DMS53 (cell line): ENCODE data around the gene SND1.

Experiments
- DNase-seq: peaks from one replicate; lab custom pipeline; 2025; lab: John Stamatoyannopoulos, UW

SND1 gene

DNA sequence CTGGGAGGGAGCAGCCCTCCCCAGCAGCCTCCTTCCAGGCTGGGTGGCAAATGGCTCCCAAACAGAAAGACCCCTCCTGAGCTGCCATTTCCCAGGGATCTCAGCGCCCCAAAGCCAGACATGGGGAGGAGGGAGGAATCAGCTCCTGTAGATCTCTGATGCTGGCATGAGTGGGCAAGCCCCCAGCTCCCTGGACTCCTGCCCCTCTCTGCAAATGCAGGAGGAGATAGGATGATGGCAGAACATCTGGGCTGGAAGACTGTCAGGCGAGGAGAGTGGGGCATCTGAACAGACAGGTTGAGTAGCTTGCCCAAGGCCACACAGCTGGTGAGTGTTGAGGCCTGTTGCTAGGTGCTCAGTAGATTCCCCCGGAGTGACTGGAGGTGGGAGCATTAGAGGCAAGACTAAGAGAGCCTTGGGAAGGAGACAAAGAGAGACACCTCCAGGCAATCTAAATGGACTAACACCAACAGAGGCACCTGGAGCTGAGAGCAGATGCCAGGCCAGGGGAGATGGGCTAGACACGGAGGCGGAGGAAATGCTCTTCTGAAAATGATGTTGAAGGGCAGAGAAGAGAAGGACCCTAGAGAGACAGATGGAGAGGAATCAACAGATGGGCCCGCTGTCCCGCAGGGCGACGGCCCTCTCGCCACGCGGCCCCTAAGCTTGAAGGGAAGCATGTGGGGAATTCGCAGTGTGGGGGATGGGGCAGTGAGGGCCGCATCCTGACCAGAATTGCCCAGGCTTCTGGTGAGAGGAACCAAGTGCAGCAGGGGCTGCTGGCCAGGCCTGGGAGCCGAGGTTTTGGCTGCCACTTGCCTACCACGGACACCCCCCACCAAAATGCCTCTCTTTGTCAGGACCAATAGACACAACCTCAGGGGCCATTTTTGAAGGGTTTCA is 464.1 kb downstream of the SND1 start:
- DNase-seq, result no peak

DNA sequence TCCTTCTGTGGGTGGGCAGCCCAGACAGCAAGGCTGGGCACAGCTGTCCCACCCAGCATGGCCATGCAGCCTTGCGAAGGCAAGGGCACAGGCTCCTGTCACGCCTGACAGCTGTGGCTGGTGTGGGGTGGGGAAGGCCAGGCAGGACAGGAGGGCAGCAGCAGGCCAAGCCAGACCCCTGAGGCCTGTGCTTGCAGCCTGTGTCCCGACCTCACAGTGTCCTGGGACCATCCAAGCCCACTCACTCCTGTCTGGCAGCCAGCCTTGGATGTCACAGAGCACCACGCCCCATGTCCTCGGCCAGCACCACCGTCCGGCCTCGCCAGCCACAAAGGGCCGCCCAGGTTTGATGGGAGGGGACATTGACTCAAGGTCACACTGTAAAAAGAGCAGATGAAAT is 464.7 kb downstream of the SND1 start:
- no peak for DNase-seq

DNA sequence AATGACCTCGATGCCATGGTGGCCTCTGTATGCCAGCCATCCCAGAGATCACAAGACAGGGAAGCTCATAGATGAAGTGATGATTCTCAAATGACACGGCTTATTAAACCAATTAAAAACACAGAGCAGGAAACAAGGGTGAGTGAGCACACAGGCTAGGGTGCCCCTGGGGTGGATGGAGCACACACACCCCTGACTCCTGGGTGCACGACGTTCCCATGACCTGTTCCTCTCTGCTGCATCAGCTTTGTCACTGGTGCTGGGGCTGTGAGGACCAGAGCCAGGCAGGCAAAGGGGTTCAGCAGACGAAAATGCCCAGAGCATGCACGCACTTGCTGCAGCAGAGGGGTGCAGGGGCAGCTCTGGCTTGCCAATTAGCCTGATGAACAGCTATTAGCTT is 465.7 kb downstream of the SND1 start:
- DNase-seq, result no peak

DNA sequence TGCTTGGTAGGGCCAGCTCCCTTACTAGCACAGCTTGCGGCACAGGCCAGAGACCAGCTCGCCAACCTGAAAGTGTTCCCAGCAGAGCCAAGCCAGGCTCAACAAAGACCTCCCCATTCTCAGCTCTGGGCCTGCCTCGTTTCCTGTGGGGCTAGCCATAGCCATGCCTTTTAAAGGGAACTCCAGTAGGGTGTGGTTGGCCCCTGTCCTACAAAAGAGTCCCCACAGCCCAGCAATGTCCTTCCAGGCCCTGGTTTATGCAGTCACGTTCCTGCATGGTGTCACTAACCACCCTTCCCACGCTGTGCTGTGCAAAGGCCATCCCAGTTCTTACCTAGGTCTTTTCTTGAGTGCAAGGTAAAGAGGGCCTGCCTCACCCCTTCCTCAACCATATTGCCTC is 467.0 kb downstream of the SND1 start:
- DNase-seq, result no peak

DNA sequence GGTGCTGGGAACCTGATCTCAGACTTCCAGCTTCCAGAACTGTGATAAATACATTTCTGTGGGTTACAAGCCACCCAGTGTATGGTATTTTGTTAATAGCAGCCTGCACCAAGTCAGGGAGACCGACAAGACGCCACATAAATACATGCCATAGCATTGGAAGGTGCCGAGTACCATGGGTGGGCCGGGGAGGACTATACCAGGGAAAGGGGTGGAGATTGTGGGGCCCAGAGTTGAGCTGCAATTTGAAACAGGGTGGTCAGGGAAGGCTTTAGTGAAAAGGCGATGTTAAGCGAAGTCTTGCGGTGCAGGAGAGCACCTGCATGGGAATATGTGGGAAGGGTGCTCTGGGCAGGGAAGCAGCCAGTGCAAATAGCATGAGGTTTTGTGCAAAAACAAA is 468.1 kb downstream of the SND1 start:
- no peak for DNase-seq

DNA sequence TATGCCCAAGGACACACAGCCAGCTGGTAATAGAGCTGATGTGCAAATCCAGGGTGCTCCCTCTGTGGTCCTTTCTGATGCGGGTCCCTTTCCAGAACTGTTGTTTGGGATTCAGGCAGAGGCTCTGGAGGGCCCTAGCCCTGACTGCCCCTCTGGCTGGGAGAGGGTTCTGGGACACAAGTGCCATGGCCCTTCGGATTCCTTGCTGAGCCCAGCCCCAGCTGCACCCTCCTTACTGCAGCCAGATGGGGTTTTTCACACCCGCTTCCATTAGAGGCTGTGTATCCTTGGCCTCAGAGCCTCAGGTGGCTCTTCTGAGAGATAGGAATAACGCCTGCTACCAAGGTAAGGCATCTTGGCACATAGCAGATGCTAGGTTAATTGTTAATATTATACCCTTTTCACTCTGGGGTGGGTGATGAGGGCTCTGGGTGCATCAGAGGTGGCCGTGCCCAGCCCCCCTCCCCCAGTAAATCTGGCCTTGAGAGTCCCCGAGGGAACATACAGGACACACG is 469.0 kb downstream of the SND1 start:
- no peak for DNase-seq

DNA sequence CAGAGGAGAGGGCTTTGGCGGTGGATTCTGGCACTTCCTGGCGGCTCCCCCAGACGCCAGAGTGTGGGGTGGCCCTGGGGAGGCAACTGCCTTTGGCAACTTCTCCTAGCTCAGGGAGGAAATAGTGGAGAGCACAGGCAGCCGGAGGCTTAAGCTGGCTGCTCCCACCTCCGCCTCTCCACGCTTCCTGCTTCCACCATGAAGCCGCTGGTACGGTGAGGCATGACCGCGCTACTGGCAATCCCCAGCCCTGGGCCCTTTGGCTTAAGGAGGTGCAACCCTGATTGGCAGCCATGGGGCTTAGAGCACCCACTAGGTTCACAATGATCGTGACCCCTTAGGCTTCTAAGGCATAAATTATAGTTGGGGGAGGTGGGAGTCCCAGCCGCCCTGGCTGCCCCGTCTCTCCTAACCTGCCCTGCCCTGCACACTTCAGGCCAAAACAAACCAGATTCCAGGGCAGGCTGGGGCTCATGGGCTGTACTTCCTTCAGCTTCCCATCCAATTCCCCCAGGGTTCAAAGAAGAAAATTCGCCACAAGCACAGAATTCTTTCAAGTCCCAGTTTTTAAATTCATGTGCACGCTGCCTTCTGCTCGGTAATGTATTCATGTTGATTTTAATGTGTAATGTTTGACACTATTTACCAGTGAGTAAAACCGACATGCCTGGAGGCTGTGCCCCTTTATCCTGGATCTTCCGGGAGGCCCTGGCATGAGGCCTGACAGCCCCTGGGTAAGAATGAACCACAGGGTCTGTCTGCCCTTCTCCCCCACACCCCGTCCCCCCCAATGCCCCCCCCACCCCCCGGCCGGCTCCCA is 469.9 kb downstream of the SND1 start:
- no peak for DNase-seq

DNA sequence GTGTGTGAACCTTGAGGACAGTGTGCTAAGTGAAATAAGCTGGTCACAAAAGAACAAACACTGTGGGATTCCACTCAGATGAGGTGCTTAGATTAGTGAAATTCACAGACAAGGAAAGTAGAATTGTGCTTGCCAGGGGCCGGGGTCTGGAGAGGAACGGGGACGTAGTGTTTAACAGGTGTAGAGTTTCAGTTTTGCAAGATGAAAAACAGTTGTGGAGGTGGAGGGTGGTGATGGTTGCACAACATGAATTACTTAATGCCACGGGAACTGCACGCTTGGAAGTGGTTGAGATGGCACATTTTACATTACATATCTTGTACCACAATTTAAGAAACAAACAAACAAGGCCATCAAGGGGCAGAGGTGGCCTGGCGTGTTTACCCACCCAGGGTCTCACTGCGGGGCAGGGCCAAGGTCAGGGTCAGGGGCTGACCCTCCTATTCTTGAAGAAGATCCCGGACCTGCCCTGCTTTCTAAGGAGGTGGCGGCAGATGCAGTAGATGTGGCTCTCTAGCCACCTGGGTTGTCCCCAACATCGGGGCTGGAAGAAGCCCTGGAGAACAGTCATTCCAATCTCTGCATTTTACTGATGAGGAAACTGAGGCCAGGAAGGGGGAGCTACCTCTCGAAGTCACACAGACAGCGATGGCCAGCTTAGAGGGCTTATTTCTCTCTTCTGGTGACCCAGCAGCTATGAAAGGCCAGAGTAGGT is 470.7 kb downstream of the SND1 start:
- DNase-seq, result no peak

DNA sequence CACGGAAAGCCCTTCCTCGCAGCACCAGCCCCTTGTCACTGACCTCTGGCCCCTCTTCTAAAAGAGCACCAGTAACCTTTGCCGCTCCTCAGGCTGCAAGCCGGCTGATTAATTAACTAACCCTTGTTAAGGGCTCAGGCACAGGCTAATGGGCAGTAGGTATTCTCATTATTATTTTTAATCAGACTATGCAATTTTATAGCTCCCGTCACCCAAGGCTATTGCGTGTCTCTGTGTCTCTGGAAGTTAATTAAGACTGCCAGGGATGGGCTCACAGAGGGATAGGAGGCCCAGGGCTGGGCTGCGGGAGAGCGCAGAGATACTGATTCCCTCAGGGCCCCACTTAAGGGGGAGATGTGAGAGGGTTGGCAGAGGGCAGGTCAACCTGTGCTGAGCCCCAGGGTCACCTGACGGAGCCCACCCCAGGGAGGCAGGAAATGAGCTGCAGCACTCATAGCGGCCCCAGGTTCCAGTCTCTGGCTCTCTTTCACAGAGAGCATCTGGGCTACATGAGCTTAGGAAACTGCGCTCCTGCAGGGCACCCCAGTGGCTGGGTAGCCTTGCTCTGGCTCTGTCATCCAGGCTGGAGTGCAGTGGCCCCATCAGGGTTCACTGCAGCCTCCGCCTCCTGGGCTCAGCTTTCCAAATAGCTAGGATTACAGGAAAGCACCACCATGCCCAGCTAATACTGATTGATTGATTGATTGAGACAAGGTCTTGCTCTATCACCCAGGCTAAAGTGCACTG is 471.5 kb downstream of the SND1 start:
- no peak for DNase-seq

DNA sequence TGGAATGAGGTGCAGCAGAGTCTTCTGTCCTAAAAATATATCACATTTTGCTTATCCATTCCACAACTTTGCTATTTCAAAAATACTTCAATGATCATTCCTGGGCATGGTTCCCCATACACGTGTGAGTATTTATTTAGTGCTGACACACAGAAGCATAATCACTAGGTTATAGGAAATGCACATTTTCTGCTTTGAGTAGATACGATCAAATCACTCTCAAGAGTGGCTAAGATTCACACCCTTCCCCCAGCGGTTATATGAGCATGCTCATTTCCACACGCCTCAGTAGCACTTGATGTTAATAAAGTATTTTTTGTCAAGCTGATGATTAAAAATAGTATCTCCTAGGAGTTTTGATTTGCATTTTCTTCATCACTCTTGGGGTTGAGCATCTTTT is 472.8 kb downstream of the SND1 start:
- no peak for DNase-seq

DNA sequence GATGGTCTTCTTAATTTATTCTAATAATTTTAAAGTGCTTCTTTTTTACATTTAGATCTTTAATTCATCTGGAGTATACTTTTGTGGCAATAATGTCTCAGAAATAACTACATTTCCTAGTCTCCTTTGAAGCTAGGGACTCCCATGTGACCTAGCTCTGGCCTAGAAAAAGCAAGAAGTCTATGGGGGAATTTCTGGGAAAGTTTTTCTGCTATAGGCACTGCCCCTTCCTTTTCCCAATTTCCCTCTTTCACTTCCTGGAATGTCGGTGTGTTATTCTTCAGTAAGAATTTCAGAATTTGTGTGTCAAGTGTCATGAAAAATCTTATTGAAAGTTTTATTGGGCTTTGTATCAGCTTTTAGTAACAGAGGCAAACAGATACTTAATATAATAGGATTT is 473.8 kb downstream of the SND1 start:
- DNase-seq, result no peak

DNA sequence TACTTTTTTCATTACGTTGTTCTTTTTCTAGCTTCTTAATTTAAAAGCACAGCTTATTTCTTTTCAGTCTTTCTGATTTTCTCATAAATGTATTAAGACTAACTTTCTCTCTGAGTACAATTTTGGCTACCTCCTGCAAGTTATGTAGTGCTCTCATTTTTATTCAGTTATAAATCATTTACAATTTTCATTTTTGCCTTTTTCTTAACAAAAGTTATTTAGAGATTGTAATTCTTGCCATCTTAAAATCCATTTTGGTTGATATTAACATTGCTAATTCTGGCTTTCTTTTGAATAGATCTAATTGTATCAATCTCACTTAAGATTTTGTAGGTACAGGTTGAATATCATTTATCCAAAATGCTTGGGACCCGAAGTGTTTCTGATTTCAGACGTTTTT is 476.4 kb downstream of the SND1 start:
- no peak for DNase-seq

DNA sequence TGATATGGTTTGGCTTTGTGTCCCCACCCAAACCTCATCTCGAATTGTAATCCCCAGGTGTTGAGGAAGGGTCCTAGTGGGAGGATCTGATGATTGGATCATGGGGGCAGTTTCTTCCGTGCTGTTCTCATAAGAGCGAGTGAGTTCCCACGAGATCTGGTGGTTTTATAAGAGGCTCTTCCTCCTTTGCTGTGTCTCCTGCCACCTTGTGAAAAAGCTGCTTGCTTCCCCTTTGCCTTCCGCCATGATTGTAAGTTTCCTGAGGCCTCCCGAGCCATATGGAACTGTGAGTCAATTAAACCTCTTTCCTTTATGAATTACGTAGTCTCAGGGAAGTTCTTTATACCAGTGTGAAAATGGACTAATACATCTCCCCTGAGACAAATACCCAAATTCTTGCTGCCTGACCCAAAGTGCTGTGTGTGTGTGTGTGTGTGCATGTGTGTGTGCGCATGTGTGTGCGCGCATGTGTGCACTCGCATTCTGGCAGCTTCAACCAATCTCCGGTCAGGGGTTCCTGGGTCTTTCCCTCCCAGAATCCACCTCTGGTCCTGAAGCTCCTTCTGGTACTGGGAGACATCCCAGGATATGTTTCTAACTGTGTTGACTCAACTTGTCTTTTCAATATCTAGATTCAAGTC is 477.4 kb downstream of the SND1 start:
- no peak for DNase-seq

DNA sequence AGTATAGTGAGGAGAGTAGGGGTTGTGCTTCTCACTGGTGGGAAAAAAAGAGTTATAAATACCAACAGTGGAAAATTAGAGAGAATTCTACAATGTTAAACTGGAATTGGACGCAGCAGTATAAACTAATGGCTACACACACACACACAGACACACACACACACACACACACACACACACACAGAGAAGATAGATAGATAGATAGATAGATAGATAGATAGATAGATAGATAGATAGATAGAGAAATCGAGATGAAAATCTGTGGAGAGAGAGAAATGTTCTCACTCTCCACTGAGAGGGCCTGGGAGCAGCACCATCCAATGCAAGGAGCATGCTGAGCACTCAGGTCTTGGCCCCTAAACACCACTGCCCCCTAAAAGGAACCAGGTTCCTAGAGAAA is 479.1 kb downstream of the SND1 start:
- no peak for DNase-seq

DNA sequence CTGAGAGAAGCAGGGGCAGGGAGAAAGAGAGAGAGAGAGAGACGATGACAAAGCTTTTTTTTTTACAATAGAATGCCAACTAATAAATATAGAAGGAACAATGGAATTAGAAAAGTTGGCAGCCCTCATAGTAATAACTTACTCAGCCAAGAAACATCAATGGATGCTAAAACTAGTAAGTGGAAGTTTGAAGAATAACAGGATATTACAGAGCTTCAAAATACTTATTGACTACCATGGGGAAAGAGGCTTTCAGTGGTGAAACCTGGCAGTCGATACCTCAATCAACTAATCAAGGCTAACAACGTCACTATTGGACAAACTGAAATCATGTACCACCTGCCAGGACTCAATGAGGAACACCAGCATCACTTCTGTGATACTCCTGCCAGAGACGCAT is 479.7 kb downstream of the SND1 start:
- no peak for DNase-seq

DNA sequence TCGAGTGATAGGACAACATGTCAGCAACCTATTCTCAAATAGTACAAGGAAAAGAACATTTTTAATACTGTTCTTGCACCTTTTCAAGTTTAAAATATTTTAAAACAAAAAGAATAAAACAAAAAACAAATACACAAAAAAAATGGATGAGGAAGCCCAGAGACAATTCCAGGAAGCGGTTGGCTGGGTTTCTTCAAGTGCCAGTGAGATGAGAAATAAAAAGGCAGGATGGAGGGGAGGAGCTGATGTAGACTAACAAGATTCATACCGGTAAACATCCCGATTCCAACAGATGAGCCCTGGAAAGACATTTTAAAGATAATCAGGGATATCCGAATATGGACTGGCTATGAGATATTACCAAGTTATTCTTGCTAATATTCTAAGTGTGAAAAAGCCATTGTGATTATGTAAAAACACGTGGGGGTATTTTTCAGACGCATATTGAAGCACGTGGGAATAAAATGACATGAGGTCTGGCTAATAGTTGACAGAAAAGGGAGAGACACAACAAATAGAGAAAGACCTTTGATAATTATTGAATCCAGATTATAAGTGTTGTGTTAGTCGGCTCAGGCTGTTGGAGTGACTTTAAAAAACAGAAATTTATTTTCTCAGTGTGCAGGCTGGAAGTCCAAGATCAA is 480.6 kb downstream of the SND1 start:
- DNase-seq, result no peak

DNA sequence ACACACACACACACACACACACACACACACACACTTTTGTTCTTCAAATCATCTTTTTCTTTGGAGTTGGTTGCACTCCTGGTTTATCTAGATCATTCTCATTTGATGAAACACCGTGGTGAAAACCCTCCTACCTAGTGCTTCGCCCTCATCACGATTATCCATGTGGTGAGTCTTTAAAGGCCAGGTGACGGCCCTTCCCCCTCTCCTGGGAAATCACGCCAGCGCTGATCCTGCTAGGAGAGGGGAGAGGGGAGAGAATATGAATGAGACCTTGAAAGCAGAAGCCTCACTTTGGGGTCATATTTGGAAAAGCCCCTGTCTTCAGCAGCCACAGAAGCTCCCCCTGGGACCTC is 483.1 kb downstream of the SND1 start:
- peak; percentile 79 for DNase-seq

DNA sequence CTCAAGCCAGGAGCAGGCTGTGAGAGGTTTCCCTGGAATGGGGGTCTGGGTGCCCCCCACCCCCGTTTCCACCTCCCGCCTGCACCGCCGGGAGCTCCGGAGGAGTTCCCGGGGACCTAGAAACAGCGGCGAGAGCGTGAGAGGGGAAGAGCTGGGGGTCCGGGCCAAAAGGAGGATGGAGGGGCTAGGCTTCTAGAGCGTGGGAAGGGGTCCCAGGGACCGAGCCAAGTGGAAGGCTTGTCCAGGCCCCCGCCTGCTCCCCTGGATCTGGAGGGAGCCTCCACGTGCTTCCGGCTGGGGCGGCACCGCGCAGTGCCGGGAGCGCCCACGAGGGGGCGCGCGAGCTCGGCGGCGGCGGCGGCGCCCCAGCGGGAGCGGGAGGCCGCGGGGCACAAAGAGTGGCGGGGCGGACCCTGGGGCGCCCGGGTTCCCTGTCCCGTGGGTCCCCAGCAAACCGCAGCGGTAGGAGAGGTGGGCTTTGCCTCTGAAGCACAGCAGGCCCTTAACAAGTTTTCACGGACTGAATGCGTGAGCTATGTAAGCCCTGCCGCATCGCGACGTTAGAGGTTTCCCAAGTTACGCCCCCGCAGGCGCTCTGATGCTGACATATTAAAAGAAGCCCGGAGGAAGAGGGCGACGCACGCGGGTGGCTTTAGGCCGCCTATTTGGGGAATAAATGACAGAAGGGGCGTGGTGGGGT is 483.7 kb downstream of the SND1 start:
- DNase-seq, result peak; percentile 79

DNA sequence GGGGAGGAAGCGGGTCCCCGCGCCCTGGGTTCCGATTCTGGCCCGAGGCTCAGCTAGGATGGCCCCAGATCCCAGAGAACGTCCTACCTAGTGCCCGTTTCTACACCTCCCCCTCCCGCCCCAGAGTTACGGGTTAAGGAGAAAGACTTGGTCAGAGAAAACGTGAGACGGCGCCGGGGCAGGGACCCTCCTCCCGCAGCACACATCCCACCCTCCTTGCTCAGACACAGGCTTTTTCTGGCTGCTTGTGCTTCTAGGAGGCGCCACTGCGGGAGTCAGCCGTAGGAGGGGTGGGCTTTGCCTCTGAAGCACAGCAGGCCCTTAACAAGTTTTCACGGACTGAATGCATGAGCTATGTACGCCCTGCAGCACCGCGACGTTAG is 484.2 kb downstream of the SND1 start:
- no peak for DNase-seq

DNA sequence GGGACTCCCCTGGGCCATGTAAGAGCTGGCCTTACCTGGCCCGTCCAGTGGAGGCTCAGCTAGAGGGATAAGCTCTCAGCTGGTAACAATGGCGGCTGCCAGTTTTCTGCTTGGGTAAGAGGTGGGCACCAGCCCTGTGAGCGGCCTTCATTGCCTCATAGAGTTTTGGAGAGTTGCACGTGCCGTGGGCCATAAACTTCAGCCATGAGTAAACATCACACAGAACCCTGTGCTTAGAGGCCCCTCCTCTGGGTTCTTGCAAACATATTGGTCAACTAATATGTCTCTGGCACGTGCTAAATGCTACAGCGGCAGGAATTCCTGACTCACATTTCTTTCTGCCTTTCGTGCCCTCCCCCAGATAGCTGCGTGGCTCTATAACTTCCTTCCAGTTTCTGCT is 485.2 kb downstream of the SND1 start:
- DNase-seq, result no peak
